Thoracic aorta endothelial cell (primary cell): ENCODE measurements around the gene TCF12. TPM values are rescaled to one million over a fixed set of nuclear protein-coding genes. Genes with fewer than 3 reads are reported as not detected.

Source experiments
- small RNA-seq: library from RNA; depleted of rRNA; stranded (forward); fragments of <200 nt; gene quantifications from one replicate; pipeline ENCODE3, GENCODE V24; 2012
- total RNA-seq: library from RNA; depleted of rRNA; stranded (reverse); fragments of >200 nt; gene quantifications from 2 replicates; pipeline ENCODE4 v1.2.3, GENCODE V29; 2012

TCF12 gene
- total RNA-seq = 120 and 141 TPM in 2 replicates

GRCh38 chr15:56918046-56918938 lies at the start of gene TCF12:
Gene TCF12, plus strand, starts transcription at chr15:56918644. Its CDS starts 1,270 bp downstream, at chr15:56919914.

Small RNA genes within 50 kb of the gene (small RNA-seq; reads per million reads assigned to genes)
- gene RF01210 = not detected

Other genes with a start within 250 kb of the TCF12 start
- 42.8 and 57.0 TPM in 2 replicates for gene ZNF280D, start 185.1 kb upstream of the TCF12 start, total RNA-seq